ENCODE measurements around the gene SKAP1. TPM values are rescaled to one million over a fixed set of nuclear protein-coding genes. Genes with fewer than 3 reads are reported as not detected.
A peak's percentile ranks its signal among the peaks of the same experiment; 100 is the strongest.

The SKAP1 gene
- total and polyA plus RNA-seq, 2 of the 13 experiments (the other 11 are each of a cell fraction or from before 2014, with no cell fraction given) = 0.21 TPM; not detected in 1

DNA sequence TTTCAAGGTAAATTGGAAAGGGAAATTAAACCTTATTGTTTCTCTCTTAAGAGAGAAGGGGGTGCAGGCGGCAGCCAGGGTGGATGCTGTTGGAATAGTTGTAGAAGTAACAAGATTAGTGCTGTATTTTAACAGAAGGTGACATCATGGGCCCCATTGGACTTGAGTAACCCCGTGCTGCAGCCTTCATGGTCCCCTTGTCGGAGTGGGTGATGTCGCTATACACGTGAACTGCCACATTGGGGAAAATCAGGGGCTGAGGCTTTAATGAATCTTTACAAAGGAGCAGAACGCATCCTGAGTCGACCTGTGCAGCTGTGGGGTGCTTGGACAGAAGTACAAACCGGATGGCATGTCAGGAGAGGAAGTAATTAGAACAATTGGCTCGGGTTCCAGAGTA lies 319.3 kb downstream of the SKAP1 start:
- Histone ChIP-seq H3K9me3 (ENCODE audit: low read length) (no peaks in the 10 kb centered on the region), H4K20me1 (ENCODE audit: insufficient read depth, low read length) (no peaks in the 10 kb centered on the region), H3K4me2 (ENCODE audit: low read depth, low read length) (no peak overlapping the region), H3K4me3 (replicated peaks in 1 of 3; ENCODE audit: insufficient read depth in 1 of 3, low read depth in 2 of 3, low read length in 3 of 3) (no peak overlapping the region), H3K79me2 (ENCODE audit: insufficient read depth, low read length) (peaks cover 24% of the 10 kb centered on the region), H3K27ac (ENCODE audit: extremely low read length, insufficient read depth, low read length) (no peak overlapping the region), H3K9ac (ENCODE audit: insufficient read depth, low read depth, low read length) (no peak overlapping the region), H2AFZ (ENCODE audit: low read length) (no peak overlapping the region), H3K27me3 (ENCODE audit: control insufficient read depth in 1 of 2, insufficient read depth in 2 of 2, low read length in 2 of 2) (no peaks in the 10 kb centered on the region; a peak in 2 of 5 replicates), H3K36me3 (replicated peaks in 1 of 2; ENCODE audit: control insufficient read depth in 1 of 2, insufficient read depth in 2 of 2, low read length in 2 of 2) (peaks cover 3 to 7% of the 10 kb centered on the region in 2 experiments; a peak in 3 of 5 replicates), H3K4me1 (ENCODE audit: insufficient read depth, low read length) (peaks cover 24% of the 10 kb centered on the region)
- no peak for ATAC-seq
- TF ChIP-seq ZNF496 (CRISPR knock-in tag; IDR thresholded peaks at IDR 0.05; ENCODE audit: insufficient replicate concordance) = no peak
- TF ChIP-seq, protein P1, sequence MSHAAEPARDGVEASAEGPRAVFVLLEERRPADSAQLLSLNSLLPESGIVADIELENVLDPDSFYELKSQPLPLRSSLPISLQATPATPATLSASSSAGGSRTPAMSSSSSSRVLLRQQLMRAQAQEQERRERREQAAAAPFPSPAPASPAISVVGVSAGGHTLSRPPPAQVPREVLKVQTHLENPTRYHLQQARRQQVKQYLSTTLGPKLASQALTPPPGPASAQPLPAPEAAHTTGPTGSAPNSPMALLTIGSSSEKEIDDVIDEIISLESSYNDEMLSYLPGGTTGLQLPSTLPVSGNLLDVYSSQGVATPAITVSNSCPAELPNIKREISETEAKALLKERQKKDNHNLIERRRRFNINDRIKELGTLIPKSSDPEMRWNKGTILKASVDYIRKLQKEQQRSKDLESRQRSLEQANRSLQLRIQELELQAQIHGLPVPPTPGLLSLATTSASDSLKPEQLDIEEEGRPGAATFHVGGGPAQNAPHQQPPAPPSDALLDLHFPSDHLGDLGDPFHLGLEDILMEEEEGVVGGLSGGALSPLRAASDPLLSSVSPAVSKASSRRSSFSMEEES (CRISPR knock-in tag; IDR thresholded peaks at IDR 0.05) = no peak
- no peak for TF ChIP-seq HOXA5 (CRISPR knock-in tag; IDR thresholded peaks at IDR 0.05)
- no peak for TF ChIP-seq ZNF75D (CRISPR knock-in tag; IDR thresholded peaks at IDR 0.05; ENCODE audit: borderline replicate concordance)
- TF ChIP-seq ATF7 (IDR thresholded peaks at IDR 0.05) = peak; percentile 27; the same call in 1 of the 2 replicates
- no peak for TF ChIP-seq ATF7 (CRISPR knock-in tag; IDR thresholded peaks at IDR 0.05)
- CTCF ChIA-PET (ENCODE audit: low intra/inter-chr PET ratio, low total read pairs) = no interaction called here
- WGBS (ENCODE audit: low lambda C conversion rate) = 92% methylated on average over 9 of the region's 9 CpGs
- in situ Hi-C loops (cut with HindIII; ENCODE audit: extremely low pct_ligation_motif_present, low pct_unique_long_range_greater_than_20kb) (no loop called here), intact Hi-C loops (cut with micrococcal nuclease; ENCODE audit: unreplicated experiment) (no loop called here)
- no TSS peak for BruUV-seq (replicated peaks)
- POLR2A ChIA-PET = no interaction called here
- DNase-seq (ENCODE audit: low spot score) = no peak
- no peak for FAIRE-seq

Data from HepG2 (cell line).